ENCODE data around the gene SETD5. TPM values are rescaled to one million over a fixed set of nuclear protein-coding genes. Genes with fewer than 3 reads are reported as not detected.

Gene SETD5
- total and polyA plus RNA-seq, 2 of the 4 experiments (the other 2 are of a cell fraction): 42.7 to 62.9 TPM

DNA sequence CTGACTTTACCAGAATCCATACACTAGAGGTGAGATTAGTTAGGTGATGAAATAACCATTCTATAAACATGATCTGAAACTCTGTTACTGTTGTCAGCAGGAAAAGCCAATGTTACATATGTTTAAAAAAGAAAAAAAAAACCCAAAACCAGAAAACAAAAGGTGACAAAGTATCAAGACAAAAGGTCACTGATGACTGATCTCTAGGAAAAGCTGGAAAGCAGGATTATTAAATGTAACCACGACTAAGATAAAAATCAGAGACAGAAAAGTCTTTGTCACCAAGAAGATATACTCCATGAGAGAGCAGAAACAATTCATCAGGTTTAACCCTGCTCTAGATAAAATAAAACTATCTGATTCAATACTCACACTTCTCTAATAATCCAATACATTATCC lies 5.4 kb upstream of the SETD5 start:
- Histone ChIP-seq H3K14ac (replicated peaks; ENCODE audit: low read depth, low read length) (no peak overlapping the region), H3K9me3 (ENCODE audit: control insufficient read depth, insufficient read depth, low read length) (no peaks in the 10 kb centered on the region), H4K91ac (ENCODE audit: insufficient read depth, low read depth, low read length) (no peak overlapping the region), H2AK9ac (replicated peaks; ENCODE audit: low read depth, low read length, poor library complexity) (no peak overlapping the region), H3K9me1 (ENCODE audit: insufficient read depth, low read length) (no peaks in the 10 kb centered on the region), H4K8ac (ENCODE audit: low read depth in 2 of 2, low read length in 2 of 2) (no peak overlapping the region), H3K27me3 (ENCODE audit: control insufficient read depth, insufficient read depth, low read length) (no peaks in the 10 kb centered on the region), H3K4me1 (ENCODE audit: control insufficient read depth, insufficient read depth, low read length) (peaks cover 2% of the 10 kb centered on the region; the same call in 1 of the 2 replicates), H4K20me1 (ENCODE audit: insufficient read depth, low read length) (peaks cover 77% of the 10 kb centered on the region), H3K79me1 (ENCODE audit: low read depth in 1 of 2, low read length in 2 of 2) (peaks cover 15 to 52% of the 10 kb centered on the region in 2 experiments), H3K23ac (ENCODE audit: low read depth, low read length) (no peak overlapping the region), H2BK15ac (ENCODE audit: low read depth, low read length) (no peak overlapping the region), H3K4me2 (ENCODE audit: low read depth, low read length) (no peak overlapping the region), H4K5ac (ENCODE audit: low read depth, low read length) (no peak overlapping the region), H2BK20ac (ENCODE audit: low read depth, low read length) (no peak overlapping the region), H2BK120ac (ENCODE audit: low read depth, low read length) (no peak overlapping the region), H3K4me3 (ENCODE audit: insufficient read depth, low read depth, low read length) (no peak overlapping the region), H3K27ac (ENCODE audit: insufficient read depth, low read length) (no peak overlapping the region), H3K36me3 (ENCODE audit: control insufficient read depth, insufficient read depth, low read length) (peaks cover 44% of the 10 kb centered on the region), H2AK5ac (ENCODE audit: low read depth, low read length) (no peak overlapping the region), H3K4ac (ENCODE audit: low read depth, low read length) (no peak overlapping the region), H3K18ac (ENCODE audit: low read depth, low read length) (no peak overlapping the region), H3K9ac (ENCODE audit: low read depth, low read length) (no peak overlapping the region), H2BK5ac (ENCODE audit: low read depth, low read length, poor library complexity, severe bottlenecking) (no peak overlapping the region), H2AFZ (replicated peaks; ENCODE audit: low read length, poor library complexity) (no peak overlapping the region), H3K56ac (ENCODE audit: extremely low read depth, insufficient read depth, low read length) (no peak overlapping the region)
- CTCF ChIA-PET: no interaction called here
- POLR2A ChIA-PET (ENCODE audit: unreplicated experiment): no interaction called here
- WGBS, 2 experiments (ENCODE audit: extremely low coverage in 2 of 2, insufficient read length in 1 of 2): no CpG with 5 or more reads among the region's 1 CpG
- ATAC-seq (ENCODE audit: low read depth) (no peak), DNase-seq (no peak)
- BruUV-seq (replicated peaks): no TSS peak
- no peak for TF ChIP-seq CHD1 (IDR thresholded peaks at IDR 0.05; ENCODE audit: low read depth, low read length)
- no peak for TF ChIP-seq BHLHE40 (IDR thresholded peaks at IDR 0.05; ENCODE audit: low read depth, low read length)
- TF ChIP-seq NFE2L2 (IDR thresholded peaks at IDR 0.05; ENCODE audit: low read depth, low read length): no peak
- no peak for TF ChIP-seq CEBPB (IDR thresholded peaks at IDR 0.05; ENCODE audit: low read depth, low read length)
- TF ChIP-seq MXI1 (IDR thresholded peaks at IDR 0.05; ENCODE audit: borderline replicate concordance, low read depth, low read length): no peak
- no peak for TF ChIP-seq POLR2A (IDR thresholded peaks at IDR 0.05; ENCODE audit: low read depth, low read length)
- TF ChIP-seq, protein P1, sequence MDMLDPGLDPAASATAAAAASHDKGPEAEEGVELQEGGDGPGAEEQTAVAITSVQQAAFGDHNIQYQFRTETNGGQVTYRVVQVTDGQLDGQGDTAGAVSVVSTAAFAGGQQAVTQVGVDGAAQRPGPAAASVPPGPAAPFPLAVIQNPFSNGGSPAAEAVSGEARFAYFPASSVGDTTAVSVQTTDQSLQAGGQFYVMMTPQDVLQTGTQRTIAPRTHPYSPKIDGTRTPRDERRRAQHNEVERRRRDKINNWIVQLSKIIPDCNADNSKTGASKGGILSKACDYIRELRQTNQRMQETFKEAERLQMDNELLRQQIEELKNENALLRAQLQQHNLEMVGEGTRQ (IDR thresholded peaks at IDR 0.05; ENCODE audit: low read depth, low read length): no peak
- TF ChIP-seq SMC3 (IDR thresholded peaks at IDR 0.05; ENCODE audit: low read depth, low read length): no peak
- no peak for TF ChIP-seq RAD21 (IDR thresholded peaks at IDR 0.05; ENCODE audit: low read length)
- TF ChIP-seq, protein P2, sequence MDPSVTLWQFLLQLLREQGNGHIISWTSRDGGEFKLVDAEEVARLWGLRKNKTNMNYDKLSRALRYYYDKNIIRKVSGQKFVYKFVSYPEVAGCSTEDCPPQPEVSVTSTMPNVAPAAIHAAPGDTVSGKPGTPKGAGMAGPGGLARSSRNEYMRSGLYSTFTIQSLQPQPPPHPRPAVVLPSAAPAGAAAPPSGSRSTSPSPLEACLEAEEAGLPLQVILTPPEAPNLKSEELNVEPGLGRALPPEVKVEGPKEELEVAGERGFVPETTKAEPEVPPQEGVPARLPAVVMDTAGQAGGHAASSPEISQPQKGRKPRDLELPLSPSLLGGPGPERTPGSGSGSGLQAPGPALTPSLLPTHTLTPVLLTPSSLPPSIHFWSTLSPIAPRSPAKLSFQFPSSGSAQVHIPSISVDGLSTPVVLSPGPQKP (IDR thresholded peaks at IDR 0.05; ENCODE audit: borderline replicate concordance, low read depth, low read length): no peak
- TF ChIP-seq, protein P3, sequence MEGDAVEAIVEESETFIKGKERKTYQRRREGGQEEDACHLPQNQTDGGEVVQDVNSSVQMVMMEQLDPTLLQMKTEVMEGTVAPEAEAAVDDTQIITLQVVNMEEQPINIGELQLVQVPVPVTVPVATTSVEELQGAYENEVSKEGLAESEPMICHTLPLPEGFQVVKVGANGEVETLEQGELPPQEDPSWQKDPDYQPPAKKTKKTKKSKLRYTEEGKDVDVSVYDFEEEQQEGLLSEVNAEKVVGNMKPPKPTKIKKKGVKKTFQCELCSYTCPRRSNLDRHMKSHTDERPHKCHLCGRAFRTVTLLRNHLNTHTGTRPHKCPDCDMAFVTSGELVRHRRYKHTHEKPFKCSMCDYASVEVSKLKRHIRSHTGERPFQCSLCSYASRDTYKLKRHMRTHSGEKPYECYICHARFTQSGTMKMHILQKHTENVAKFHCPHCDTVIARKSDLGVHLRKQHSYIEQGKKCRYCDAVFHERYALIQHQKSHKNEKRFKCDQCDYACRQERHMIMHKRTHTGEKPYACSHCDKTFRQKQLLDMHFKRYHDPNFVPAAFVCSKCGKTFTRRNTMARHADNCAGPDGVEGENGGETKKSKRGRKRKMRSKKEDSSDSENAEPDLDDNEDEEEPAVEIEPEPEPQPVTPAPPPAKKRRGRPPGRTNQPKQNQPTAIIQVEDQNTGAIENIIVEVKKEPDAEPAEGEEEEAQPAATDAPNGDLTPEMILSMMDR (conservative IDR thresholded peaks at IDR 0.05; ENCODE audit: low read depth, low read length): no peak
- no peak for TF ChIP-seq FOS (IDR thresholded peaks at IDR 0.05; ENCODE audit: low read depth, low read length)
- TF ChIP-seq RFX5 (IDR thresholded peaks at IDR 0.05; ENCODE audit: low read depth, low read length): no peak
- TF ChIP-seq MAZ (IDR thresholded peaks at IDR 0.05; ENCODE audit: borderline replicate concordance, low read depth, low read length): no peak
- TF ChIP-seq MAFK (IDR thresholded peaks at IDR 0.05; ENCODE audit: low read depth, low read length): no peak
- TF ChIP-seq RCOR1 (IDR thresholded peaks at IDR 0.05; ENCODE audit: insufficient replicate concordance, low read length): no peak
- intact Hi-C loops (cut with micrococcal nuclease) (no loop called here), dilution Hi-C loops (cut with HindIII; ENCODE audit: low sequenced_read_pairs, unreplicated experiment) (no loop called here), in situ Hi-C loops (cut with MboI; ENCODE audit: low sequenced_read_pairs) (no loop called here)

Data from IMR-90 (cell line).